HEK293T (cell line): ENCODE results near the gene MAFF.

Experiments used
- BHLHE40 ChIP-seq: fragments of 450-650 bp; IDR thresholded peaks from 2 replicates; pipeline ENCODE4 v1.6.1; 2016; ENCODE audit warnings: mild to moderate bottlenecking, moderate library complexity, borderline replicate concordance
- TARDBP ChIP-seq: fragments of 450-650 bp; IDR thresholded peaks from 2 replicates; pipeline ENCODE4 v1.6.1; 2016

DNA sequence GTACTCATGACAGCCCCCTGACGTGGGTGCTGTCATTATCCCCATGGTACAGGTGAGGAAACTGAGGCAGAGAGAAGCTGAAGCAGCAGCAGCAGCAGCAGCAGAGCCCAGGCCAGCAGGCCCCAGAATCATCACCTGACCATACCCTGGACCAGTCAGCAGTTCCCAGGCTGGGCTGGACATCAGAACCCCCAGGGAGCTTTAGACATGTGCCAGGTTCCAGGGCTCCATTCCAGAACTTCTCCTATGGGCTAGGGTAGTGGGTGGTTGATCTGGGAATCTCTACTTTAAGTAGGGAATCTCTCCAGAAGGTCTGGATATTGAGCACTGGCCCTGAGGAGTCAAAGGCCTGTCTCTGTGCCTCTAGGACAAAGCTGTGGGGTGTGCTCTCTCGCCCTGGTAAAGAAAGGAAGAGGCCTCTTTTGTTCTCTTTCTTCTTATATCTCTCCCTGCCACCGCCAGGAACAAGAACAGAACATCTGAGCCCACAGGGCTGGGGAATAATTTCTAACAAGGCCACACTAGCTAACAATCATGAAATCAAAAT, 26.6 kb downstream of the MAFF start:
- TF ChIP-seq TARDBP (no peak), BHLHE40 (no peak)
